Spleen (tissue), 11 donors: ENCODE data around the gene FBXO21. TPM values are rescaled to one million over a fixed set of nuclear protein-coding genes. Genes with fewer than 3 reads are reported as not detected.

ENCODE experiments used
- DNase-seq: peaks from one replicate; pipeline ENCODE4 v3.0.0-alpha.2; 2020
- H3K27ac ChIP-seq, 8 donors: fragments of 200-600 bp; sonication (generic) in 7 of 8; 1 replicate in 4 of 8; 2 replicates in 4 of 8; pipeline versions ENCODE4 v1.5.0 to v1.8.0; 2016 to 2021; ENCODE audit warnings: inconsistent platforms in 4 of 8, mild to moderate bottlenecking in 4 of 8, moderate library complexity in 1 of 8
- H3K27me3 ChIP-seq, 7 donors: fragments of 200-600 bp; sonication (generic) in 6 of 7; replicated peaks in 1 of 7; 1 replicate in 4 of 7; 2 replicates in 3 of 7; pipeline versions ENCODE4 v1.5.0 to v1.8.0; 2016 to 2021; ENCODE audit warnings: inconsistent platforms in 3 of 7, mild to moderate bottlenecking in 1 of 7
- H3K36me3 ChIP-seq, 6 donors: fragments of 200-600 bp; sonication (generic) in 5 of 6; 1 replicate in 4 of 6; 2 replicates in 2 of 6; pipeline versions ENCODE4 v1.5.0 to v1.8.0; 2016 to 2021; ENCODE audit warnings: inconsistent platforms in 2 of 6
- H3K4me1 ChIP-seq, 6 donors: fragments of 200-600 bp; sonication (generic) in 5 of 6; 1 replicate in 3 of 6; 2 replicates in 3 of 6; pipeline versions ENCODE4 v1.5.0 to v1.8.0; 2016 to 2021; ENCODE audit warnings: inconsistent platforms in 3 of 6
- H3K4me3 ChIP-seq, 8 donors: fragments of 200-600 bp; sonication (generic) in 7 of 8; 1 replicate in 4 of 8; 2 replicates in 4 of 8; pipeline versions ENCODE4 v1.5.0 to v1.8.0; 2016 to 2021; ENCODE audit warnings: inconsistent platforms in 4 of 8, mild to moderate bottlenecking in 4 of 8, moderate library complexity in 2 of 8
- H3K9me3 ChIP-seq, 8 donors: fragments of 200-600 bp; sonication (generic) in 7 of 8; 1 replicate in 4 of 8; 2 replicates in 4 of 8; pipeline versions ENCODE4 v1.5.0 to v1.8.0; 2016 to 2021; ENCODE audit warnings: inconsistent platforms in 4 of 8
- CTCF ChIP-seq, 11 experiments: fragments of 200-600 bp in 7 of 11; fragments of 450-650 bp in 4 of 11; sonication (generic) in 4 of 11; IDR thresholded peaks in 8 of 11; conservative IDR thresholded peaks in 3 of 11; 1 replicate in 7 of 11; 2 replicates in 4 of 11; pipeline versions ENCODE4 v1.4.0 to v1.8.0; 2016 to 2021; ENCODE audit warnings: antibody characterized with exemption in 11 of 11, inconsistent platforms in 4 of 11, mild to moderate bottlenecking in 1 of 11
- POLR2A ChIP-seq, 3 donors: fragments of 450-650 bp; IDR thresholded peaks; one replicate each; pipeline ENCODE4 v1.5.1; 2017; ENCODE audit warnings: antibody characterized with exemption in 3 of 3, mild to moderate bottlenecking in 1 of 3
- POLR2AphosphoS5 ChIP-seq, 3 donors: sonication (generic); formaldehyde crosslinking; IDR thresholded peaks; one replicate each; pipeline ENCODE4 v1.5.1; 2017; ENCODE audit warnings: antibody characterized with exemption in 3 of 3
- WGBS, 5 donors: extraction: QIAGEN DNeasy Blood & Tissue Kit in 3 of 5; methylation state at CpG; one replicate each; pipeline versions ENCODE4 v1.1.5 to v1.1.7; 2013 to 2018; 5-methylcytosine and 5-hydroxymethylcytosine counted together
- intact Hi-C: fragments of 100-400 bp; cut with DNase I; formaldehyde crosslinking; loops from one replicate; pipeline ENCODE4 v1.15.0; 2023; ENCODE audit warnings: low total_unique reads
- polyA plus RNA-seq, 3 donors: library from polyadenylated mRNA; stranded (reverse); fragments of 200-250 nt; gene quantifications; one replicate each; pipeline ENCODE4 v1.2.1, GENCODE V29; 2013
- total RNA-seq, 7 donors: library from RNA; depleted of rRNA in 3 of 7; stranded (reverse); fragments of >200 nt in 3 of 7; fragmentation: NEBNext Ultra II Directional in 4 of 7; extraction: Animal tissue kit (Norgen Biotek cat#: 25700) in 4 of 7; gene quantifications; one replicate each; pipeline versions ENCODE4 v1.1.0 to v1.2.1, GENCODE V29; 2016 to 2021
- donor health status: healthy with polysubstance abuse.
- donor health status: DM: no; HTN: no; CAD: no; lungs with moderate emphysema.
- donor health status: DM: no; HTN: no; CAD: no.
- donor health status: Bipolar disorder and iron deficiency.
- donor health status: healthy.
- donor health status: DM: no; HTN: no; CAD: no.
- donor health status: DM: yes; HTN: yes; CAD: no.

The FBXO21 gene
- total and polyA plus RNA-seq, 10 donors, result 6.3 to 130 (median 39.2) TPM

DNA sequence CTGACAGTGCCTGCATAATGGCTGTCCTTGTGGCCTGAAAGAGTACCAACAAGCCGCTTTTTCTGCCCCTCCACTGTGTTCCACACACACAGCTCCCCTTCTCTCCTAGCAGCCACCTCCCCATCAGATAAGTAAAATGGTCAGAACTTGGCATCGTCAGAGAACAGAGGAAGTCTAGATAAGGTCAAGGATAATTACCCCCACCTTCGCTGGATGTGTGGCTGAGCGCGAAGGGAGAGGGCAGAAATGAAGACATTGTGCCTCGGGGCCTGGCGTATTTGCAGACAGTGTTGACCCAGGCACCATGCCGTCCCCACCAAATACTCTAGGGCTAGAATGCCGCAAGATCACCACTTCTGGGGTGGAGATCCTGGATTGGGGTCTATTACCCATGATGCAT lies 30.6 kb downstream of the FBXO21 start:
- intact Hi-C loops, result no loop called here
- Histone ChIP-seq H3K27me3 (no peaks in the 10 kb centered on the region), H3K9me3 (no peaks in the 10 kb centered on the region), H3K4me1 (peaks cover 0 to 11% (median 0%) of the 10 kb centered on the region in 6 donors), H3K4me3 (no peak overlapping the region), H3K27ac (no peak overlapping the region), H3K36me3 (peaks cover 7 to 100% (median 96%) of the 10 kb centered on the region in 6 donors)
- no peak for DNase-seq
- WGBS, 5 donors, result 88 to 97% (median 91%) methylated on average over 9 of the region's 9 CpGs
- TF ChIP-seq POLR2AphosphoS5 (IDR thresholded peaks at IDR 0.05), result no peak
- TF ChIP-seq POLR2A (IDR thresholded peaks at IDR 0.05), result no peak
- TF ChIP-seq CTCF (IDR thresholded peaks at IDR 0.05 in 8 of 11, conservative IDR thresholded peaks at IDR 0.05 in 3 of 11), result no peak

DNA sequence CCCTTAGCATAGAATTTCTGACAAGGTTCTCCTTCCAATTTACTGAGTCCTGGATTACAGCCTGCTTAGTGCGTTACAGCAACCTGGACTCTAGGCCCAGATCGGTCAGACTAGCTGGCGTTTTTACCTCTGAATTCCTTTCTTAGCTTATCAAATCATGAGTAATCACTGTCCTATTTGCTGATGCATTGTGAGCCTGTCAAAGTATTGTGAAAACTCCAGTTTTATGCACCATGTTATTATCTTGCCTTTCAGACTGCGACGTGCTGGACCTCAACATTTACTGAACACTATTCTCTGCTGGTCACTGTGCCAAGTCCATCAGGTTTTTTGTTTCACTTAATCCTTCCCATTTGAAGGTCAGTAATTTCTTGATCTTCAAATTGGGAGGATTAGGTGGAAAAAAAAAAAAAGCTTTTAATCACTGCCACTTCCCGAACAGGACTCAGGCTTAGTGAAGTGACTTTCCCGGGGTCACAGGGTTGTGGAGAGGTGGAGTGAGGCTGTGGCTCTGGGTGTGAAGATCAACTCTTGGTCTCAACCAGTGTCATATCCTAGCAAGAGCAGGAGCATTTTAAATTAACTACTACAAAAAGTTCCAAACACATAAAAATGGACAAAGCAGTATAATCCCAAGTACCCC lies 31.2 kb downstream of the FBXO21 start:
- DNase-seq, result no peak
- intact Hi-C loops, result no loop called here
- no peak for TF ChIP-seq CTCF (IDR thresholded peaks at IDR 0.05 in 8 of 11, conservative IDR thresholded peaks at IDR 0.05 in 3 of 11)
- TF ChIP-seq POLR2AphosphoS5 (IDR thresholded peaks at IDR 0.05), result no peak
- TF ChIP-seq POLR2A (IDR thresholded peaks at IDR 0.05), result no peak
- H3K9me3 ChIP-seq, result no peaks in the 10 kb centered on the region
- H3K36me3 ChIP-seq, result peaks cover 4 to 100% (median 96%) of the 10 kb centered on the region in 6 donors
- no peak overlapping the region for H3K4me3 ChIP-seq
- H3K4me1 ChIP-seq, result peaks cover 0 to 11% (median 0%) of the 10 kb centered on the region in 6 donors
- H3K27me3 ChIP-seq, result no peaks in the 10 kb centered on the region
- no peak overlapping the region for H3K27ac ChIP-seq
- 80 to 94% (median 88%) methylated on average over 7 of the region's 7 CpGs for WGBS, 5 donors

DNA sequence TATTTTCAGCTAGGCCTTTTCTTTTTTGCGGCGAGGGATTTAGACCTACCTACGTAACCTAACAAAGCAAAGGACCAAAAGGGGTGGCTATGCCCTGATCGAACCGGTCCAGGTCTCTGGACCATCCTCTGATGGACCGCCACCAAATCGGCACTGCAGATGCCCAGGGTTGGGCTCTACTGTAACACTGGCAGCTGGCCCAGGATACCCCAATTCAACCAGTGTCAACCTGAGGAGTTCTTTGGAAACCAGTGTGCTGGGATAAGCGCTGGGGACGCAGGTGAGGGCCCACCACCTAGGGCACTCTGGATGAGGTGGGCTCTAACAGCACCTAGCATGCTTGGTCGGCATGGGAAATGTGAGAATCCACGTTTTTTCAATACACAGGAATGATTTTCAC lies 32.2 kb downstream of the FBXO21 start:
- Histone ChIP-seq H3K27me3 (no peaks in the 10 kb centered on the region), H3K27ac (no peak overlapping the region), H3K36me3 (peaks cover 4 to 100% (median 95%) of the 10 kb centered on the region in 6 donors), H3K9me3 (no peaks in the 10 kb centered on the region), H3K4me1 (peaks cover 0 to 11% (median 0%) of the 10 kb centered on the region in 6 donors), H3K4me3 (no peak overlapping the region)
- no peak for DNase-seq
- TF ChIP-seq CTCF (IDR thresholded peaks at IDR 0.05 in 8 of 11, conservative IDR thresholded peaks at IDR 0.05 in 3 of 11) (no peak), POLR2AphosphoS5 (IDR thresholded peaks at IDR 0.05) (no peak), POLR2A (IDR thresholded peaks at IDR 0.05) (no peak)
- intact Hi-C loops, result no loop called here
- 88 to 96% (median 93%) methylated on average over 11 of the region's 11 CpGs for WGBS, 5 donors

- Histone ChIP-seq H3K4me3 (no peak overlapping the region), H3K36me3 (peaks cover 4 to 100% (median 74%) of the 10 kb centered on the region in 6 donors), H3K27me3 (no peaks in the 10 kb centered on the region), H3K9me3 (no peaks in the 10 kb centered on the region), H3K4me1 (peaks cover 0 to 21% (median 4%) of the 10 kb centered on the region in 6 donors), H3K27ac (no peak overlapping the region)
- 76 to 90% (median 84%) methylated on average over 26 to 47 of the region's 47 CpGs for WGBS, 5 donors
- TF ChIP-seq POLR2A (IDR thresholded peaks at IDR 0.05) (no peak), CTCF (IDR thresholded peaks at IDR 0.05 in 8 of 11, conservative IDR thresholded peaks at IDR 0.05 in 3 of 11) (peak; percentile 37 to 83 (median 66)), POLR2AphosphoS5 (IDR thresholded peaks at IDR 0.05) (peak in 2 of 3 donors; percentile 37 to 65)
- intact Hi-C loops, result no loop called here
- peak; percentile 85 for DNase-seq
Measured at GRCh38 chr12:117155278-117156060, 34.8 kb downstream of the FBXO21 start.
